H9 (cell line): ENCODE measurements around the gene DENR. TPM values are rescaled to one million over a fixed set of nuclear protein-coding genes. Genes with fewer than 3 reads are reported as not detected.

Source experiments
- DNase-seq: peaks from one replicate; pipeline ENCODE4 v3.0.0-alpha.2; 2017
- H2AFZ ChIP-seq: one replicate; pipeline ENCODE4 v1.6.1; 2013; ENCODE audit warnings: mild to moderate bottlenecking, low read length, control low read depth, moderate library complexity
- H2AK5ac ChIP-seq: 2 replicates; pipeline ENCODE4 v1.6.1; 2013; ENCODE audit warnings: low read length, control low read depth, mixed read lengths; ENCODE audit not compliant: insufficient read length
- H2BK120ac ChIP-seq: one replicate; pipeline ENCODE4 v1.6.1; 2013; ENCODE audit warnings: low read depth, mild to moderate bottlenecking, low read length, control low read depth, inconsistent platforms; ENCODE audit not compliant: poor library complexity, severe bottlenecking
- H2BK12ac ChIP-seq: 2 replicates; pipeline ENCODE4 v1.6.1; 2013; ENCODE audit warnings: low read length, control low read depth, mixed read lengths, low read depth; ENCODE audit not compliant: insufficient read length
- H2BK15ac ChIP-seq: 2 replicates; pipeline ENCODE4 v1.6.1; 2013; ENCODE audit warnings: low read depth, low read length, control low read depth
- H2BK20ac ChIP-seq: one replicate; pipeline ENCODE4 v1.6.1; 2013; ENCODE audit warnings: low read depth, mild to moderate bottlenecking, low read length, control low read depth, inconsistent platforms; ENCODE audit not compliant: poor library complexity, severe bottlenecking
- H2BK5ac ChIP-seq: 2 replicates; pipeline ENCODE4 v1.6.1; 2013; ENCODE audit warnings: low read length, control low read depth, mixed read lengths; ENCODE audit not compliant: insufficient read length
- H3K14ac ChIP-seq: 2 replicates; pipeline ENCODE4 v1.6.1; 2013; ENCODE audit warnings: low read length, control low read depth; ENCODE audit not compliant: insufficient read depth
- H3K18ac ChIP-seq: 2 replicates; pipeline ENCODE4 v1.6.1; 2013; ENCODE audit warnings: low read depth, mild to moderate bottlenecking, mixed read lengths, low read length, control low read depth; ENCODE audit not compliant: insufficient read length
- H3K23ac ChIP-seq: 2 replicates; pipeline ENCODE4 v1.6.1; 2013; ENCODE audit warnings: low read length, control low read depth, mixed read lengths, low read depth; ENCODE audit not compliant: insufficient read length
- H3K23me2 ChIP-seq: 2 replicates; pipeline ENCODE4 v1.6.1; 2013; ENCODE audit warnings: low read depth, mild to moderate bottlenecking, mixed read lengths, low read length, control low read depth; ENCODE audit not compliant: insufficient read length, poor library complexity, severe bottlenecking
- H3K27ac ChIP-seq: 2 replicates; pipeline ENCODE4 v1.5.1; 2013; ENCODE audit warnings: low read length, control low read depth, mixed read lengths, low read depth; ENCODE audit not compliant: insufficient read length
- H3K27me3 ChIP-seq: 2 replicates; pipeline ENCODE4 v1.6.1; 2013; ENCODE audit warnings: low read length, control low read depth, inconsistent platforms; ENCODE audit not compliant: insufficient read depth
- H3K4ac ChIP-seq: 2 replicates; pipeline ENCODE4 v1.6.1; 2013; ENCODE audit warnings: low read depth, mild to moderate bottlenecking, control low read depth, inconsistent platforms, low read length, moderate library complexity
- H3K4me1 ChIP-seq: 2 replicates; pipeline ENCODE4 v1.6.1; 2013; ENCODE audit warnings: low read length, control low read depth, inconsistent platforms; ENCODE audit not compliant: insufficient read depth
- H3K4me2 ChIP-seq: 2 replicates; pipeline ENCODE4 v1.6.1; 2013; ENCODE audit warnings: low read length, control low read depth, mixed read lengths; ENCODE audit not compliant: insufficient read length, insufficient read depth
- H3K56ac ChIP-seq: 2 replicates; pipeline ENCODE4 v1.6.1; 2013; ENCODE audit warnings: low read depth, mild to moderate bottlenecking, mixed read lengths, low read length, control low read depth; ENCODE audit not compliant: insufficient read length
- H3K79me1 ChIP-seq: 2 replicates; pipeline ENCODE4 v1.6.1; 2013; ENCODE audit warnings: low read depth, mild to moderate bottlenecking, moderate library complexity, low read length, control low read depth, inconsistent platforms; ENCODE audit not compliant: insufficient read depth, poor library complexity, severe bottlenecking
- H3K79me2 ChIP-seq: 2 replicates; pipeline ENCODE4 v1.6.1; 2013; ENCODE audit warnings: low read length, control low read depth, inconsistent platforms; ENCODE audit not compliant: insufficient read depth
- H3K9ac ChIP-seq: 2 replicates; pipeline ENCODE4 v1.6.1; 2013; ENCODE audit warnings: low read length, control low read depth, mixed read lengths; ENCODE audit not compliant: insufficient read length; ENCODE audit errors: extremely low read depth
- H3K9me3 ChIP-seq: one replicate; pipeline ENCODE4 v1.6.1; 2013; ENCODE audit warnings: low read depth, low read length, inconsistent platforms; ENCODE audit not compliant: control insufficient read depth
- H3T11ph ChIP-seq: one replicate; pipeline ENCODE4 v1.6.1; 2013; ENCODE audit warnings: mild to moderate bottlenecking, low read length, control low read depth, inconsistent platforms
- H4K20me1 ChIP-seq: one replicate; pipeline ENCODE4 v1.6.1; 2013; ENCODE audit not compliant: control insufficient read depth, insufficient read length, insufficient read depth
- H4K5ac ChIP-seq: 2 replicates; pipeline ENCODE4 v1.6.1; 2013; ENCODE audit warnings: low read depth, mild to moderate bottlenecking, mixed read lengths, low read length, control low read depth; ENCODE audit not compliant: insufficient read length
- H4K8ac ChIP-seq: replicated peaks from 2 replicates; pipeline ENCODE4 v1.6.1; 2013; ENCODE audit warnings: low read length, control low read depth, mixed read lengths, low read depth; ENCODE audit not compliant: insufficient read length
- H4K91ac ChIP-seq: 2 replicates; pipeline ENCODE4 v1.6.1; 2013; ENCODE audit warnings: low read depth, mild to moderate bottlenecking, moderate library complexity, mixed read lengths, low read length, control low read depth; ENCODE audit not compliant: insufficient read length
- H3K27ac Mint-ChIP-seq, 3 experiments: 2 replicates in 2 of 3; 3 replicates in 1 of 3; pipeline ENCODE4 v1.8.0; 2020 to 2021; ENCODE audit warnings: mixed read lengths in 3 of 3, mild to moderate bottlenecking in 1 of 3, moderate library complexity in 1 of 3
- H3K27me3 Mint-ChIP-seq: 2 replicates; pipeline ENCODE4 v1.8.0; 2021; ENCODE audit warnings: low read depth, mild to moderate bottlenecking, moderate library complexity, mixed read lengths
- H3K36me3 Mint-ChIP-seq, 3 experiments: 2 replicates in 2 of 3; 3 replicates in 1 of 3; pipeline ENCODE4 v1.8.0; 2020 to 2021; ENCODE audit warnings: low read depth in 3 of 3, mixed read lengths in 3 of 3; ENCODE audit not compliant: insufficient read depth in 1 of 3
- H3K4me1 Mint-ChIP-seq, 2 experiments: 2 replicates each; pipeline ENCODE4 v1.8.0; 2020; ENCODE audit warnings: mixed read lengths in 2 of 2
- H3K4me3 Mint-ChIP-seq, 2 experiments: 2 replicates in 1 of 2; 3 replicates in 1 of 2; pipeline ENCODE4 v1.8.0; 2020 to 2021; ENCODE audit warnings: mild to moderate bottlenecking in 2 of 2, mixed read lengths in 2 of 2, moderate library complexity in 1 of 2
- H3K9me3 Mint-ChIP-seq, 2 experiments: 2 replicates in 1 of 2; 3 replicates in 1 of 2; pipeline ENCODE4 v1.8.0; 2020; ENCODE audit warnings: mild to moderate bottlenecking in 2 of 2, mixed read lengths in 2 of 2, moderate library complexity in 1 of 2
- WGBS: extraction: QIAGEN DNeasy Blood & Tissue Kit; methylation state at CpG from one replicate; pipeline ENCODE4 v1.1.7; 2013; ENCODE audit warnings: missing lambda C conversion rate, low lambda C conversion rate, mixed read lengths; ENCODE audit not compliant: insufficient read length; ENCODE audit errors: extremely low coverage; 5-methylcytosine and 5-hydroxymethylcytosine counted together
- total RNA-seq: library from RNA; stranded (reverse); gene quantifications from 2 replicates; pipeline ENCODE4 v1.2.1, GENCODE V29; 2021
- TF ChIP-seq, protein P1 (sequence below): fragments of 200-600 bp; sonication (generic); conservative IDR thresholded peaks from 3 replicates; pipeline ENCODE4 v1.8.0; 2021; ENCODE audit warnings: antibody characterized with exemption, mild to moderate bottlenecking

The DENR gene
- total RNA-seq, 1 experiment from 2014 or later = 104 TPM

DNA sequence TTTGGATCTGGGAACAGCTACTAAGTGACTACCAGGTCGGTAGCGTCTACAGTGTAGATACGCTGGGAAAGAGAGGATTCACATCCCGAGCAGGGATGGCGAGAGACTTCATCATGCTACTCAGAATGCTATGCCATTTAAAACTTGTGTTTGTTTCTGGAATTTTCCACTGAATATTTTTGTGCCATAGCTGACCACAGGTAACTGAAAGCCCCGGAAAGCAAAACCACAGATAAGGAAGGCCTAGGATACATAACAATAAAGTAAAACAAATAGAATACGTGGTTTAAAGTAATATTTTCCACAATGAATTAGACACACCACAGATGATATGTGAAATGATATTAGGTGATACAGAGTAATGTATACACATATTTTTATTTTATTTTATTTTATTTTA is 14.1 kb upstream of the DENR start:
- Histone ChIP-seq H4K20me1 (no peaks in the 10 kb centered on the region), H4K8ac (no peak overlapping the region), H3K14ac (no peak overlapping the region), H3T11ph (no peak overlapping the region), H2BK20ac (no peak overlapping the region), H2BK15ac (no peak overlapping the region), H3K4me1 (no peaks in the 10 kb centered on the region), H3K18ac (no peak overlapping the region), H3K27me3 (no peaks in the 10 kb centered on the region), H3K4me2 (no peak overlapping the region), H3K27ac (no peak overlapping the region), H2BK12ac (no peak overlapping the region), H2BK120ac (no peak overlapping the region), H3K56ac (no peak overlapping the region), H3K4ac (no peak overlapping the region), H2BK5ac (no peak overlapping the region), H3K79me2 (no peaks in the 10 kb centered on the region), H2AFZ (no peak overlapping the region), H4K91ac (no peak overlapping the region), H3K23me2 (no peaks in the 10 kb centered on the region), H3K9ac (no peak overlapping the region), H3K79me1 (no peaks in the 10 kb centered on the region), H4K5ac (no peak overlapping the region), H2AK5ac (no peak overlapping the region), H3K23ac (no peak overlapping the region), H3K9me3 (no peaks in the 10 kb centered on the region)
- Mint-ChIP-seq H3K27ac (no peak overlapping the region), H3K9me3 (peaks cover 3 to 4% of the 10 kb centered on the region in 2 experiments; a peak in 4 of 5 replicates), H3K4me1 (peaks cover 3% of the 10 kb centered on the region in 2 experiments; a peak in 3 of 4 replicates), H3K27me3 (no peaks in the 10 kb centered on the region; the same call in 1 of the 2 replicates), H3K4me3 (no peak overlapping the region), H3K36me3 (peaks cover 0 to 4% (median 2%) of the 10 kb centered on the region in 3 experiments; a peak in 3 of 7 replicates)
- no peak for DNase-seq
- TF ChIP-seq, protein P1, sequence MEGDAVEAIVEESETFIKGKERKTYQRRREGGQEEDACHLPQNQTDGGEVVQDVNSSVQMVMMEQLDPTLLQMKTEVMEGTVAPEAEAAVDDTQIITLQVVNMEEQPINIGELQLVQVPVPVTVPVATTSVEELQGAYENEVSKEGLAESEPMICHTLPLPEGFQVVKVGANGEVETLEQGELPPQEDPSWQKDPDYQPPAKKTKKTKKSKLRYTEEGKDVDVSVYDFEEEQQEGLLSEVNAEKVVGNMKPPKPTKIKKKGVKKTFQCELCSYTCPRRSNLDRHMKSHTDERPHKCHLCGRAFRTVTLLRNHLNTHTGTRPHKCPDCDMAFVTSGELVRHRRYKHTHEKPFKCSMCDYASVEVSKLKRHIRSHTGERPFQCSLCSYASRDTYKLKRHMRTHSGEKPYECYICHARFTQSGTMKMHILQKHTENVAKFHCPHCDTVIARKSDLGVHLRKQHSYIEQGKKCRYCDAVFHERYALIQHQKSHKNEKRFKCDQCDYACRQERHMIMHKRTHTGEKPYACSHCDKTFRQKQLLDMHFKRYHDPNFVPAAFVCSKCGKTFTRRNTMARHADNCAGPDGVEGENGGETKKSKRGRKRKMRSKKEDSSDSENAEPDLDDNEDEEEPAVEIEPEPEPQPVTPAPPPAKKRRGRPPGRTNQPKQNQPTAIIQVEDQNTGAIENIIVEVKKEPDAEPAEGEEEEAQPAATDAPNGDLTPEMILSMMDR = no peak
- WGBS = no CpG with 5 or more reads among the region's 7 CpGs
